ENCODE measurements around the gene CYP2E1. TPM values are rescaled to one million over a fixed set of nuclear protein-coding genes. Genes with fewer than 3 reads are reported as not detected.

Gene CYP2E1
- total and polyA plus RNA-seq, 2 of the 13 experiments (the other 11 are each of a cell fraction or from before 2014, with no cell fraction given): 0.27 to 0.63 TPM

DNA sequence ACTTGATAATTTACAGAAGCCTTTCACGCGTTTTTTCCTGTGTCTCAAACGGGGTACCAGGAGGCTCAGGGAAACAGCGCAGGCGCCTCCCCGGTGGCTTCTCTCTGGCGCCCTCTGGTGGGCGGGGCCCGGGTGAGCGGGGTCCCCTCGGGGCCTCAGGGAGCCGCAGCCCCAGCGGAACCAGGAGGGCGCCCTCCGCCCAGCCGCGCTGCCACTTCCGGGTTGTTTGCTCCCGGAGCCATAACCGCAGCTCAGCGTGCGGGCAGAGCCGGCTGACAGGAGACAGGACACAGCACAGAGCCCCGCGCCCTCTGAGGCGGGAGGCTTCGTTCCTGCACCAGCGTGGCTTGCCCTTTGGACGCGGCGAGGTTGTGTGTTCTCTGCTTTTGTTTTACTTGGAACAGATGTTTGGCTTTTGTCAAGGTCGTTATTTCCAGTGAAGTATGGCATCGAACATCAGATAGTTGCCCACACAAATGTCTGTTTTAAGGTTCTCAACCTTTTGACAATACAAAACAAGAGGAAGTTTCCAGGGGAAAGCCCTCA is 6.9 kb upstream of the CYP2E1 start (continued):
- peak; percentile 40; the same call in 1 of the 2 replicates for TF ChIP-seq FOXP4 (CRISPR knock-in tag; IDR thresholded peaks at IDR 0.05)
- TF ChIP-seq ZNF354B (CRISPR knock-in tag; IDR thresholded peaks at IDR 0.05): no peak
- TF ChIP-seq SMAD3 (CRISPR knock-in tag; IDR thresholded peaks at IDR 0.05): no peak; the same call in 1 of the 2 replicates
- TF ChIP-seq ZMYM4 (CRISPR knock-in tag; IDR thresholded peaks at IDR 0.05): peak; percentile 91
- TF ChIP-seq ZNF317 (CRISPR knock-in tag; IDR thresholded peaks at IDR 0.05): peak; percentile 73; the same call in 1 of the 2 replicates
- TF ChIP-seq ZHX2 (IDR thresholded peaks at IDR 0.05; ENCODE audit: low read depth): no peak
- TF ChIP-seq ZHX2 (CRISPR knock-in tag; IDR thresholded peaks at IDR 0.05; ENCODE audit: borderline replicate concordance): no peak
- TF ChIP-seq FOXA1 (IDR thresholded peaks at IDR 0.05): no peak
- TF ChIP-seq FOXA1 (CRISPR knock-in tag; IDR thresholded peaks at IDR 0.05): no peak
- TF ChIP-seq ZNF879 (CRISPR knock-in tag; IDR thresholded peaks at IDR 0.05): no peak
- peak; percentile 79 for TF ChIP-seq THAP11 (CRISPR knock-in tag; IDR thresholded peaks at IDR 0.05)
- peak; percentile 90 for TF ChIP-seq POGZ (CRISPR knock-in tag; IDR thresholded peaks at IDR 0.05)
- peak; percentile 66 for TF ChIP-seq ZSCAN9 (CRISPR knock-in tag; IDR thresholded peaks at IDR 0.05; ENCODE audit: borderline replicate concordance)
- TF ChIP-seq MXD4 (CRISPR knock-in tag; IDR thresholded peaks at IDR 0.05): peak; percentile 20; the same call in 1 of the 2 replicates
- TF ChIP-seq ERF (CRISPR knock-in tag; IDR thresholded peaks at IDR 0.05): peak; percentile 58
- TF ChIP-seq RARA (CRISPR knock-in tag; IDR thresholded peaks at IDR 0.05): 0 out of 2 replicates have a peak, but pooled peaks have one; percentile 5
- peak; percentile 16; the same call in 1 of the 3 replicates for TF ChIP-seq MXI1 (IDR thresholded peaks at IDR 0.05; ENCODE audit: borderline replicate concordance, low read depth, low read length)
- TF ChIP-seq ZBTB38 (CRISPR knock-in tag; IDR thresholded peaks at IDR 0.05): no peak
- peak; percentile 30; the same call in 1 of the 2 replicates for TF ChIP-seq ZBTB3 (CRISPR knock-in tag; IDR thresholded peaks at IDR 0.05; ENCODE audit: borderline replicate concordance, low read depth)
- TF ChIP-seq, protein P1, sequence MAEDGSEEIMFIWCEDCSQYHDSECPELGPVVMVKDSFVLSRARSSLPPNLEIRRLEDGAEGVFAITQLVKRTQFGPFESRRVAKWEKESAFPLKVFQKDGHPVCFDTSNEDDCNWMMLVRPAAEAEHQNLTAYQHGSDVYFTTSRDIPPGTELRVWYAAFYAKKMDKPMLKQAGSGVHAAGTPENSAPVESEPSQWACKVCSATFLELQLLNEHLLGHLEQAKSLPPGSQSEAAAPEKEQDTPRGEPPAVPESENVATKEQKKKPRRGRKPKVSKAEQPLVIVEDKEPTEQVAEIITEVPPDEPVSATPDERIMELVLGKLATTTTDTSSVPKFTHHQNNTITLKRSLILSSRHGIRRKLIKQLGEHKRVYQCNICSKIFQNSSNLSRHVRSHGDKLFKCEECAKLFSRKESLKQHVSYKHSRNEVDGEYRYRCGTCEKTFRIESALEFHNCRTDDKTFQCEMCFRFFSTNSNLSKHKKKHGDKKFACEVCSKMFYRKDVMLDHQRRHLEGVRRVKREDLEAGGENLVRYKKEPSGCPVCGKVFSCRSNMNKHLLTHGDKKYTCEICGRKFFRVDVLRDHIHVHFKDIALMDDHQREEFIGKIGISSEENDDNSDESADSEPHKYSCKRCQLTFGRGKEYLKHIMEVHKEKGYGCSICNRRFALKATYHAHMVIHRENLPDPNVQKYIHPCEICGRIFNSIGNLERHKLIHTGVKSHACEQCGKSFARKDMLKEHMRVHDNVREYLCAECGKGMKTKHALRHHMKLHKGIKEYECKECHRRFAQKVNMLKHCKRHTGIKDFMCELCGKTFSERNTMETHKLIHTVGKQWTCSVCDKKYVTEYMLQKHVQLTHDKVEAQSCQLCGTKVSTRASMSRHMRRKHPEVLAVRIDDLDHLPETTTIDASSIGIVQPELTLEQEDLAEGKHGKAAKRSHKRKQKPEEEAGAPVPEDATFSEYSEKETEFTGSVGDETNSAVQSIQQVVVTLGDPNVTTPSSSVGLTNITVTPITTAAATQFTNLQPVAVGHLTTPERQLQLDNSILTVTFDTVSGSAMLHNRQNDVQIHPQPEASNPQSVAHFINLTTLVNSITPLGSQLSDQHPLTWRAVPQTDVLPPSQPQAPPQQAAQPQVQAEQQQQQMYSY (CRISPR knock-in tag; IDR thresholded peaks at IDR 0.05): no peak; the same call in 1 of the 2 replicates
